NK-92 (cell line): ENCODE measurements around the gene OBSL1.

ENCODE experiments used
- DNase-seq: peaks from one replicate; lab custom pipeline; 2025; ENCODE audit not compliant: unreplicated experiment; lab: John Stamatoyannopoulos, UW

The OBSL1 gene

GRCh38 chr2:219567791-219568361, 3.5 kb downstream of the OBSL1 start:
- no peak for DNase-seq

DNA sequence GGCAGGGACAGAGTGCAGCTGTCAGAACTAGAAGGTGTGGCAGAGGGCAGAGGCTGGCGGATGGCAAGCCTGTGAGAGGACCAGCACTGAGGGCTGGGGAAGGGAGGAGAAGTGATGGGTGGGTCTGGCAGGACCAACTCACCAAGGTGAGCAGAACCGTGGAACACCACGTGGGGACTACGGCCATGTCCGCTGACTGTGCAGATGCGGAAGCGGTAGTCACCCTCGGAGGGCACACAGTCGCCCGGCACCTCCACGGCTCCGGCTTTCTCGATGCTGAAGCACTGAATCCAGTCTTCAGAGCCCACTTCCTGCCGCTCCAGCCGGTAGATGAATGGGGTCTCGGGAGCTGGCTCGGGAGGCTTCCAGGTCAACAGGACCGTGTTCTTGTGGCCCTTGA, 4.2 kb downstream of the OBSL1 start:
- DNase-seq = no peak

DNA sequence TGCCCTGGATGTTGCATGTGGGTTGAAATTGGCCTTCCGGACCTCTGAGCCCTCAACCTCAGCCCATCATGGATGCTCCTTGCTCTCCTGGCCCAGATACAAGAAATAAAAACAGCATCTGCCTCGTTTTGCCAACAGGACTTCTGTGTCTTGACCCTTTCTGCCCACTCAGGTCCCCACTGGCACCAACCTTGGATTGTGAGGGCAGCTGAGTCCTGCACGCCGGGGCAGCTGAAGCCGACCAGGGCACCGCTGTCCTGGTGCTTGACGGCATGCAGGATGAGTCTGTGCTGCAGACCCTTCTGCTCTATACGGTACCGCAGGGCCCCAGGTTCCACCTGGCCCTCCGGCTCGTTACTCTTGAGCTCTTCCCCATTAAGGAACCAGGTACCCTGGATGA, 4.7 kb downstream of the OBSL1 start:
- no peak for DNase-seq

DNA sequence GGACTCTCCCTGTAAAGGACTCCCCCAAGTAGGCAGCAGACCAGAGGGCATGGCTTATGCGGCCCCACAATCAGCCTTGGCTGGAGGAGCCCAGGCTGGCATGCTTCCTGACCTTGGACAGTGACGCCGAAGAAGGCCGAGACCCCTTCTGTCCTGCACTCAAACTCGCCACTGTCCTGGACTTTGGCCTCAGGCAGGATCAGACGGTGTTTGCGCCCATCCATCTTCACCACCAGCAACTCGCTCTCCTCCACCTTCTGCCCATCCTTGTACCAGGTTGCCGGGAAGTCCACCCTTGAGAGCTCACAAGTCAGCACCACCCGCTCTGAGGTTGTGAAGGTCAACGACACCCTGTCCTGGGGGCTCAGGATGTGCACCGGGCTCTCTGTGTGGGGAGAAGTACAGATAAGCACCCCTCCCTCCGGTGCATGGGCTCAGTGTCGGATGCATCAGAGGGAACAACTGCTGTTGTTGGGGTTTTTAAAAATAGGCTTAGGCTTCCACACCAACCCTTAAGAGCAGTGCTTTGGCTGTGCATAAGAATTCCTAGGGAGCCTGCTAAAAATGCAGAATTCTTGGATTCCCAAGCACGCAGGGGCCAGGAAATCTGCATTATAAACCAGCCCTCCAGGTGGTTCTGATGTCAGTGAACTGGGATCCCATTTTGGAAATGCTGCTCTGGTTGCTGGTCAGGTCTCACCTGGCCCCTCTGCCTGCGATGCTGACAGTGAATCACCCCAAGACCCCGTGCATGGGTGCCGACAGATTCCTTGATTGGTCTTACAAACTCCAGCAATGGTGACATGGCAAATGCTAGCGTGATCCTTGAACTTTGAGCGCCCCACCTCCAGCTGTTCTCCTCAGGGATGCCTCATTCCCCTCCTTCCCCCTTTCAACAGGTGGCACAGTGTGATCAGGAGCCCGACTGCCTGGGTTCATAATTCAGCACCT, 5.9 kb downstream of the OBSL1 start:
- DNase-seq = no peak

DNA sequence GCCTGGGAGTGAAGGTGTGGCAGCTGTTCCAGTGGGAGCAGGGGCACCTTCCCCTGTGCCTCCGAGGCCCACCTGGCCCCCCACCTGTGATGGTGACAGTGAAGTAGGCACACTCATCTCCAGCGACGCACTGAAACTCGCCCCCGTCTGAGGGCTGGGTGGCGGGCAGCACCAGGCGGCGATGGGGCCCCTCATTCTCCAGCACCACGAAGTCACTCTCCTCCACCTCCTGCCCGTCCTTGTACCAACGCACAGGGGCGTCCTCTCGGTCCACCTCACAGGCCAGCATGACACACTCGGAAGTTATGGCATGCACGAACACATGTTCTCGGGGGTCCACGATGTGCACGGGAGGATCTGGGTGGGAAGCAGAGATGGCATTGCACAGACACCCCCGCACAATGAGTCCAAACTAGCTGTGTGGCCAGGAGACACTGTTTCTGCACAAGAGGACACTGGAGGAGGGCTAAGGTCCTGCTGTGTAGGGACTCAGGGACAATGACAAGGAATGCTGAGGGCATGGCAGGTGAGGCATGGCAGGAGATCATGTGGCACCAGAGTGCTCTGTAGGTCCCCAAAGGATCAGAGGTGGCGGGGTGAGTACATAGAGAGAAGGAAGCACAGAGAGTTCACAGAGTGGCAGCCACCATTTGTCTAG, 7.9 kb downstream of the OBSL1 start:
- DNase-seq = no peak

DNA sequence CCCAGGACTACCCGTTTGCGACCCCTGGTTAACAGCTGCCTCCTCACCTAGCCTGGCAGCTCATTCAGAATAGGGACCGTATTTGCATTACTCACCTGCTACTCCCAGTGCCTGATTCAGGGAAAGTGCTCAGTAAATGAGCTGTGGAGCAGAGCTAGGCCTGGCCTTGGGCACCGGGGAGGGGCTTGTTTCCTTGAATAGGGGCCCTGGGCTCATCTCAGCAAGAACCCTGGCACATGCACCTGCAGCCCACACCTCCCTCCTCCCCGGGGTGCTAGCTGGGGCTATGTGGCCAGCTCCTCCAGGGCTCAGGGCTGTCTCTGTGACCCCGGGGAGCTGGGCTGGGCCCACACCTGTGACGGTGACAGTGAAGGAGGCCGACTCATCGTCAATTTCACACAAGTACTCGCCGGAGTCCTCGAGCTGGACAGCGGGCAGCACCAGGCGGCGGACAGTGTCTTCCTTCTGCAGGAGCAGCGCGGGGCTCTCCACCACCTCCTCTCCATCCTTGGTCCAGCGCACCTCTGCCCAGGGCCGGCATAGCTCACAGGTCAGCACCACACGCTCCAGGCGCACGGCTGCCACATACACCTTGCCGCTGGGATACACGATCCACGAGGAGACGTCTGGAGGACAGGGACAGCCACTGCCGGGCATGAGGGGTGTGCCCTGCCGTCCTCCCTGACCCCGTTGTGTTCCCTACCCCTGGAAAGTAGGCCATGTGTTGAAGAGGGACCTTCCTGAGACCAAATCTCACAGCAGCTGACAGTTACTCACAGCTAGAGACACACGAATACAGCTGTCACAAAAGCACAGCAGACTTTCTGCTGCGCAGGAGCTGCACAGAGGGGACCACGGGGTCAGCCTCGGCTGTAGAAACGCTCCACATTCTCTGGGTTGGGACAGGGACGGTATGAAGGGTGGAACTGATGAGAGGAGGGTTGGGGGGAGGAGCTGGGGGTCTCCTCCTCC, 9.0 kb downstream of the OBSL1 start:
- DNase-seq = no peak

DNA sequence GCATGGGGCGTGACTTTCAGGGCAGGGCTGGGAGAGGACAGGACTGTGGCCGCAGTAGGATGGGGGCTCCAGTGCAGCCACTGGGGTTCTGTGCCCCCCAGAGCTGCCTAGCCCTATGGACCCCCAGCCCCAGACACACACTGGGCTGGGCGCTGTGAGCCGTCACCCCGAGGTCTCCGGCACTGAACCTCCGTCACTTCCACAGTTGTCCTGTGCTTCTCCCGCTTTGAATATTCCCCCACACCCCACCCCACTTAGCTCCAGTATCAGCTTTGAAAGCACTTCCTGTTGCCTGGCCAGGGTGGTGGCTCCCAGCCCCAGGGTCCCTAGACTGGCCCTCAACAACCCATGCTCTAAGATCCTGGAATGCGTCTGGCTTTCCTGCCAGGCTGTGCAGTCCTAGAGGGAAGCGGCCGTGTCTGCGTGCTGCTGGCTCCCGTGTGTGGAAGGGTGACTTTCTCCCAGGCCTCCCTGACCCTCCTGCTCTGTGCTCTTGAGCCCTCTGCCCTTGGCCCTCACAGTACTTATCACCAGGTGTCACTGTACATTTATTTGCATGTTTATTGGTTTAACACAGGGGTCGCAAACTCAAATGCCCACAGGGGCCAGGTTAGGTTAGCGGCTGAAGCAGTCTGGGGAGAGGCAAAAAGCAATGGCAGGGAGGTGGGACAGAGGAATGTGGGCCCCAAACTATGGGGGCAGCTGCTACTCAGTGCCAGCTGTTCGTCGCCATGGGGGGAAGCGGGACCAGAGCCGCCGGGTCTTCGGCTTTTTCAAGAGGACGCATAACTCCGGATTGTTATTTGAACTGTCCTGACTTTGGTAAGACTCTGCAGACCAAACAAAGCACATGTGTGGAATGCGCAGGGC, 9.9 kb downstream of the OBSL1 start:
- DNase-seq = no peak

- no peak for DNase-seq
Measured at GRCh38 chr2:219560893-219561178, 10.5 kb downstream of the OBSL1 start.

DNA sequence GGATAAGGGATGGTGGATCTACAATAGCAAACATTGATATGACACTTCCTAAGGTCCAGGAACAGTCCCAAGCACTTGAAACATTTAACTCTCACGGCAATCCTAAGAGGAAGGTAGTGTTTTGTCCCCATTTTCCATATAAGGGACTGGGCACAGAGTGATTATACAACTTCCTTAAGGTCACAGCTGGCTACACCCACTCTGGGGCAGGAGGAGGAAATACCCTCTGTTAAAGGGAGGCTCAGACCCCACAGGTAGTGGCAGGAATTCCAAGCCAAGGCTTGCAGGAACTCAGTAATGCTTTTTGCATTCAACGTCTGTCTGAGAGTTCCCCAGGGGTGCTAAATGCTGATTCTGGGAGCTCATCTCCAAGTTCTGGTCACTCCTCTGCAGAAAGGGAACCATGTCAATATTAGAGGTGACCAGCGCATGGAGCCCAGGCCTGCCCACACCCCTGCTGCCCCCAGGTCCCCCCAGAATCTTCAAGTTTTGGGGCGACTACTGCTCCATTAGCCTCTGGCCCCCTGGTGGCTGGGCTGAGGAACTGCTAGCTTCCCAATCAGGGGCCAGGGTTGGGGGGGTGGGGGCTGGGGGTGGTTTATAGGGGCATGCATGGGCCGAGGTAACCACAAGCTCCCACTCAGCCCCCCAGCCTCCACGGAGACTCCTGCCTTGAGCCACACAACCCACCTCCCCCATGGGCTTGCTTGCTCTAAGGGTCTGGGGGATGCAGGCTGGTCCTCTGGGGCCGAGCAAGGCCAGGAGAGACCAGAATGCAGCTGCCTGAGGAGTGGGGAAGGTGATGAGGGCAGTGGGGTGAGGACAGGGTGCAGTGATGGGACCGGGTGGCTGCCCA, 11.1 kb downstream of the OBSL1 start:
- no peak for DNase-seq

DNA sequence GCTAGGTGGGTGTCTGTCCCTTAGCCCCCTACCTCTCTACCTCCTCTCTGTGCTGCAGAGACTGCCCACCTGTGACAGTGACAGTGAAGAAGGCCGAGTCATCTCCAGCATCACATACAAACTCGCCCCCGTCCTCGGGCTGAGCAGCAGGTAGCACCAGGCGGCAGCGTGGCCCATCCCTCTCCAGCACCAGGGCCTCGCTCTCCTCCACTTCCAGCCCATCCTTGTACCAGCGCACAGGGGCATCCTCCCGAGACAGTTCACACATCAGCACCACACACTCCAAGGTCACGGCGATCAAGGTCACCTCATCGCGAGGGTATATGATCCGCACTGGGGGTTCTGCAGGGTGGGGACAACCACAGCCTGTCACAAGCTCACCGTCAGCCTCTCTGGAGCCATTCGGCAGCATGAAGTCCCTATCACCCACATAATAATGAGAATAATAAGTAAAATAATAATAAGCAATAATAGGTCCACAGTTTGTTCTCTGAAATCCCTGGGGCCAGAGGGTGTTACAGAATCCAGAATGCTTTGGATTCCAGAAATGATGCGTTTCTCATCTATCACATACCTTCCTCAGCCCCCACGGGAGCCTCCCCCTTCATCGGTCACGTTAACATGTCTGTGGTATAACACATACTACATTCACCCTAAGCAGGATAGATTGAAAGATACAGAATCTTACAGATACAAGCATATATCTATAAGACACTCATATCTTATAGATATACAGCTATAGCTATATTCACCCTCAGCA, 12.0 kb downstream of the OBSL1 start:
- DNase-seq = no peak

DNA sequence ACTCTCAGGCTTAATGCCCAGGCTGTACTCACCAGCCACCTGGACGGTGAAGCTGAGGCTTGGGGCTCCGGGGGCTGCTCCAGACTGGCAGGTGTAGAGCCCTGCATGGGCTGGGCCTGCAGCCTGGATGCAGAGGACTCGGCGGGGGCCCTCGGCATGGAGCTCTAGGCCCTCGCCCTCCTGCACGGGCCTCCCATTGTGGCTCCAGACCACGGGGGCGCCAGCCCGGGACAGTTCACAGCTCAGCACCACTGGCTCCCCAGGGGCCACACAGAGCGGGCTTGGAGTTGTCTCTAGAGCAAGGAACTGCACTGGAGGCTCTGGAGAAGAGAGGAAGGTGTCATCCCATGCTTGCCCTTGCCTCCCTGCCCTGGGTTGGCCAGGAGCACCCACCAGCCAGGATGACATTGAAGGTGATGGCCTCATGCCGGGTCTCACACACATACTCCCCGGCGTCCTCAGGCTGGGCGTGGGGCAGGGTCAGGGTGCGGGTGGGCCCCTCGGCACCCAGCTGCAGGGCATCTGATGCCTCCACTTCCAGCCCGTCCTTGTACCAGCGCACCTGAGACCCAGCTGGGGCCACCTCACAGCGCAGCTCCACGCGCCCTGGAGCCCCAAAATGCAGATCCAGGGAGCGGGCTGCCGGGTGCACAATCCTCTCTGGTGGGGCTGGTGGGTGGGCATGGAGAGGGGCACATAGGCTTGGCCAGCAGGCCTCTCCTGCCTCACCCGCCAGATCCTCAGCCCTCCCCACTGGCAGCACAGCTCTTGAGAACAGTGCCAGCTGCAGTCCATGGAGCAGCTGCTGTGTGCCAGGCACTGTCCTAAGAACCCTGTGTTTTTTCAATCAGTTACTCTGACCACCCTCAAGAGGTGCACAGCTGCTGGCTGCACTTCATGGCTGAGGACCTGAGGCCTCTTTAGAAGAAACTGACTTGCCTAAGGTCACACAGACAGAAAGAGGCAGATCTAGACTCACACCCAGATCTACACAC, 13.3 kb downstream of the OBSL1 start:
- DNase-seq = no peak

GRCh38 chr2:219557320-219557719, 14.0 kb downstream of the OBSL1 start:
- no peak for DNase-seq

- DNase-seq = no peak
Measured at GRCh38 chr2:219556413-219556812, 14.9 kb downstream of the OBSL1 start.

GRCh38 chr2:219555956-219556355, 15.4 kb downstream of the OBSL1 start:
- DNase-seq = no peak

GRCh38 chr2:219554350-219554749, 17.0 kb downstream of the OBSL1 start:
- DNase-seq = no peak

DNA sequence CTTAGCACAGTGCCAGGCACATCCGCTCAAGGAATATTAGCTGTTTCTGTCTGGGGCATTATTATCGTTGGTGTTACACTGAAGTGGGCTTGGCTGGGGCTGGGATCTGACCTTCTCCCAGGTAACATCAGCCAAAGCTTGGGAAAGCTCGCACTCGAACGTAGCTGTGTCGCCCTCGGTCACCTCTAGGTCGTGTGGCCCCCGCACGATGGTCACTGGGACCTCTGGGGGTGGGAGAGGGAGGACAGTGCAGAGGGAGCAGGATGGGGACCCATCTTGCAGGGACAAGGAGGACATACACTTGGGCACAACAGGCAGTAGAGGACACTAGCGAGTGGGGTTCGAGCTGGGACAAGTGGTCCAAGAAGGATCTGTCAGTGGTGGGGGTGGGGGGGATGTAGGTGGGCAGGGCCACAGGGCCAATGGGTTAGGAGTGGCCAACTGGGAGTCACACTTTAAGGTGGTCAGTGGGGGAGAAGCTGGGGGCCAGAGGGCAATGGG, 17.8 kb downstream of the OBSL1 start:
- DNase-seq = no peak

- DNase-seq = no peak
Measured at GRCh38 chr2:219553168-219553417, 18.2 kb downstream of the OBSL1 start.
